Lung microvascular endothelial cell (primary cell): ENCODE results near the gene STX8. TPM values are rescaled to one million over a fixed set of nuclear protein-coding genes. Genes with fewer than 3 reads are reported as not detected.

Source experiments
- DNase-seq, 2 donors: peaks; one replicate each; pipeline versions ENCODE4 v3.0.0 to v3.0.0-alpha.2; 2010; ENCODE audit warnings: low read depth in 2 of 2
- total RNA-seq: library from RNA; depleted of rRNA; stranded (reverse); fragments of >200 nt; gene quantifications from 2 replicates; pipeline ENCODE4 v1.2.1, GENCODE V29; 2014

Gene STX8
- total RNA-seq, 1 donor from 2014 or later = 43.8 TPM

DNA sequence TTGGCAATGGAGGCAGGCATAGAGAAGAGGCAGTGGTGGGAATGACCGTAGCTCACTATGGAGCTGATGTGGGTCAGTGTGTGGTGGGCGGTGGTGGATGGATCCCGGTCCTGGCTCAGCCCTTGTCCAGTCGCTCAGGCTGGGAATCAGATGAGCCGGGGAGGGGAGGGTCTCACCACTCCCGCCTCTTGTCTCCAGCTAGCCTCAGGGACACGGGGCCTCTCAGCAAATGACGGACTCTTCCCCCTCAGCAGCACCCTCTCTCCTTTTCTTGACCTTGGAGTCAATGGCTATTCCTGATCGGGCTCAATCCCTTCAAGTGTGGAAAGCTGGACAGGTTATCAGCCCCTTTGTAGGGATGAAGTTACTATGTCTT, 345.8 kb downstream of the STX8 start:
- no peak for DNase-seq

GRCh38 chr17:9229160-9229825, 346.3 kb downstream of the STX8 start:
- no peak for DNase-seq

DNA sequence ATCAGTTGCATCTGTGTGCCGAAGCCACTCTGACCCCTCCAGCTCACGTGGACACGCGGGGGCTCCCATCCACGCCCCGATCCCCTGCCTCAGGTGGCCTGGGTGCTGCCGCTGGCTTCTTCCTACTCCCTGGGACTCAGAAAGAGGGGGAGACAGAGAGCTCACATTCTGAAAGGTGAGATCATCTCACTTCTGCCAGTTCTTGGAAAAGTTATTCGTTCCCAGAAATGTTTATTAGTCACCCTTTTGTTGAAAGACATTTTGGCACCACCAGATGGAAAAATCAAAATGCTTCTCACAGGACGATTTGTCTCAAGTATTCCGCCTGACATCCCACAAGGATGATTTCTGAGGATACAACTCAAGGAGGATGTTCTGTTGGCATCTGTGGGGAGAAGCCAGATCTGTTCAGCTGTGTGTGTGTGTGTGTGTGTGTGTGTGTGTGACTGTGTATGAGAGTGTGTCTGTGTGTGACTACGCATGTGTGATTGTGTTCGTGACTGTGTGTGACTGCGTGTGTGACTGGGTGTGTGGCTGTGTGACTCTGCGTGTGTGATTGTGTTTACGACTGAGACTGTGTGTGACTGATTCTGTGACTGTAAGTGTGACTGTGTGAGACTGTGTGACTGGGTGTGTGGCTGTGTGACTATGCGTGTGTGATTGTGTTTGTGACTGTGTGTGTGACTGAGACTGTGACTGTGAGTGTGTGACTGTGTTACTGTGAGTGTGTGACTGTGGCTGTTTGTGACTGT, 347.0 kb downstream of the STX8 start:
- DNase-seq = peak; percentile 29 to 38

DNA sequence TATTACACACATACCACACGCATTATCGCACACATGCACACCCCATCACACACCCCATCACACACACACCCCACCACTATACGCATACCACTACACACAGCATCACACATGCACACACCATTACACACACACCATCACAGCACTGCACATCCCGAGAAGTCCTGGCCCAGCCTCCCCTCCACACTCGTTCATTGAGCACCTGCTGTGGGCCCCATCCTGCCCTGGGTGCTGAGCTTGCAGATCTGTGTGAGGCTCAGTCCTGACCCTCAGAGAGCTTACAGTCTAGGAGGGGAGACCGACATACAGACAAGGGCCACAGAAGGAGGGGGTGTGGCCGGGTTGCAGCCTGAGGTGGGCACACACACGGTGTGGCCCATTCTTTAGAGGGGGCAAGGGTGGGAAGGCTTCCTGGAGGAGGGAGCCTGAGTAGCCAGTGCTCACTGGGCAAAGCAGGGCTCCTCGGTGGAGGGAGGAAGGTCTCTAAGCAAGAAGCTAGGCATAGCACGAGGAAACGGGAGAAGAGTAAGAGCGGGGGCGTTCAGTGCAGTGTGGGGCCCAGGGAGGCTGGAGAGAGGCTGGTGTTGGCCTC, 347.7 kb downstream of the STX8 start:
- no peak for DNase-seq

DNA sequence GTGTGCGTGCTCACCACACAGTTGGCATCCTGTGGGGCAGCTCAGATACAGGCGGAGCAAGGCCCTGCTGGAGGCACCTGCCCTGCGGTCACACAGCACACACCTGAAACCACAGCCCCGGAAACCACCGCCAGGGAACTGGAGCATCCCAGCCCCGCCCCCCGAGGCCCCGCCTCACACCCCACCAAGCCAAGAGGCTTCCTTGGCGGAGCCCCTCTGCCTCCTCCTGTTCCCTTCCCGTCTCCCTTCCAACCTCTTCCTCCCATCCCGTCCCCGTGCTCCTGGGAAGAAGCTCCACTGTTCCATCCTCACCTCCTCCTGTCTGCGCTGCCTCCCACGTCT, 348.9 kb downstream of the STX8 start:
- no peak for DNase-seq

DNA sequence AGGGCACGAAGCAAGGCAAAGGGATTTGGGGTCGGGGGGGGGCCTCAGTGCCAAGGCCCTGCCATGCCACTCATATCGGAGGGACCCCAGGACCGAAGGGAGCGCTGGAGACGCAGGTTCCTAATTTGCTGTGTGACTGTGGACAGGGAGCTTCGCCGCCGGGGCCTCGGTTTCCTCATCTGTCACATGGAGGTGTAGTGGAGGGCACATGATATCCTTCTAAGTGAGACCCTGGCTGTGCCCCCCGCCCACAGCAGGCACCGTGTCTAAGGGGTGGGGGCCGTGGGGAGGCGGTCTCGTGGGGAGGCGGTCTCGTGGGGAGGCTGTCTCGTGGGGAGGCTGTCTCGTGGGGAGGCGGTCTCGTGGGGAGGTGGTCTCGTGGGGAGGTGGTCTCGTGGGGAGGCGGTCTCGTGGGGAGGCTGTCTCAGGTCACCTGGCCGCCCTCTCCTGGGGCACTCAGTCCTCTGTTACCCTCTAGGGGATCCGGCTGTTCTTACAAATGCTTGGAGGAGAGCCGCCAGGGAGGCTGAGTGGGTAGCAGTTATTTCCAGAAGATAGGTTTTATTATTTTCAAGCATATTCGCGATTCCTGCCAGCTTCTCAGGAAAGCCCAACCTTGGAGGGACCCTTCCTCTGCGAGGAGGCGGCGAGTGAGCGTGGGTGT, 349.4 kb downstream of the STX8 start:
- DNase-seq = no peak

DNA sequence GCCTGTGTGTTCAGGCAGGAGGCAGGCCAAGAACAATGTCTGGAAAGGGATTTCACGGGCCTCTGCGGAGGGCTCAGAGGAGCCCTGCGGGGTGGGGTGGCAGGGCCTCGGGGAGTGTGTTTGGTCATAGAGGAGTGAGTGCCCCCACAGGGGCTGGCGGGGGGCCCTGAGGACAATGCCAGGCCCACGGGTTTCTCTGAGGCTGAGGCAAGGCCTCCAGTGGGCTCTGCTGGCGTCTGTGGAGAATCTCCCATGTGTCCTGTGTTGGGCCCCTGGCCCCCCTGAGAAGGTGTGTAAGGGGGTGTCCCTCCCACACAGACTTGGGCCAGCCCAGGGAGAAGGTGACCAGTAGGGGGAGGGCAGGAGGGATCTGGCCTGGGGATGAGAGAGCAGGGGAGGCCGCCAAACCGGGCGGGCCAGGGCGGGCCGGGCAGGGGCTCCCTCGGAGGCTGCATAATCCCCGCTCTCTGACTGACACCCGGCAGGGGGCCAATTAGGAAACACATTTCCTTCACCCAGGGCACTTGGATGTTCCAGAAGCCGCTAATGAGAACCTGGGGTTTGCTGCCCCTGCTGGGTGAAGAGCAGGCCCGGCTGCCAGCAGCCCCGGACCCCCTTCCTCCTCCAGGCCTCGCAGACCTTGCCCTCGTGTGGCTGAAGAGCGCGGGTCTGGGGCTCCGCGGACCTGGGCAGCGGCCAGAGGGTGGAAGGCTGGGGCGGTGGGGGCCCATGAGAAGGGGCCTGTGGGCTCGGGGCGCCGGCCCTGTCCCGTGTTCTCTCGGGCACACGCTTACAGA, 350.1 kb downstream of the STX8 start:
- DNase-seq = no peak

DNA sequence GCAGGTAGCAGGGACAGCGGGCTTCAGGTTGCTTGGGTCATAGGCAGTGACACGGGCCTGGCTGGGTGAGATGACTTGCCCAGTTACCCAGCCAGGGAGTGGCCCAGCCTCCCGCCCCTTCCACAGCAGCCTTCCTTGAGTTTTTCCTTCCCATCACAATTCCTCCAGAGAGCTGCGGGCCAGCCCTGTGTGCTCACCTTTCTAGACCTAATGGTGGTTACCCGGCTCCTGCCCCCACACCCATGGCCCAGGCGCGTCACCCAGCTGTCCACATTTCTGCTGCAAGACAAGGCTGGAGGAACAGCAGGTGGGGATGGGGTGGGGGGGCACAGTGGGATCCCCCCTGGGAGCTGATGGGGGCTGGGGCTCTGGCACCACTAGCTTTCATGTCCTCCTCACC, 351.1 kb downstream of the STX8 start:
- no peak for DNase-seq

- no peak for DNase-seq
These were observed 352.1 kb downstream of the STX8 start for GRCh38 chr17:9223531-9223930.

- DNase-seq = no peak
These were observed 353.8 kb downstream of the STX8 start for GRCh38 chr17:9221922-9222180.

DNA sequence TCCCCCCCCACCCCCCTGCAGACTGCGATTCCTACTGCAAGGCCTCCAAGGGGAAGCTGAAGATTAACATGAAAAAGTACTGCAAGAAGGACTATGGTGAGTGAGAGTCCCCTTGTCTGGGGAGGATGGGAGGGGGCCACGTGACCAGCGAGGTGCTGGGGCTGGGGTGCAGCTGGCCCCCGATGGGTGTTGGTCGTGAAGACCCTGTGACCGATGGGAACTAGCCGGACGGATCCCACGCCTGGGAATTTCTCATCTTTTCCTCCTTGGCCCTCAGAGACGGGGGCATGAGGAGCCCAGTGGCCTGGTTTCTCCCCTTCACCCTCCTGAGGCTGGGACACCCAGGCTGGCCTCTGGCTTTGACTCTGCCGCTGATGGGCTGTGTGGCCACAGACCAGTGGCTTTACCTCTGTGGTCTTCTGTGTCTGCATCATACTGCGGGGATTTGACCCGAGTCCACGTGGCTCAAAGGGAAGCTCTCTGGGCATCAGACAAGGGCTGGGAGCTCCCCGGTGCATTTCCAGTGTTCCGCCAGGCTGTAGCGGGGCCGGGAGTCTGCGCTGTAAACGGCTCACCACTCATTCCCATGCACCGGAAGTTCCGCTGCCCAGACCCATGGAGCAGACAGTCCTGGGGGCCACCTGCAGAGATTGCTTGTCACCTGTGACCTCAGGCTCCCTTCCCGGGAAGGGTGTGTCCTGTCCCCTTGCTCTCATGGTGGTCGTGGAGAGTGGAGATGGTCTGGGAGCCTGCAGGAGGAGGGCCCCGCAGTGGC, 354.3 kb downstream of the STX8 start:
- no peak for DNase-seq

DNA sequence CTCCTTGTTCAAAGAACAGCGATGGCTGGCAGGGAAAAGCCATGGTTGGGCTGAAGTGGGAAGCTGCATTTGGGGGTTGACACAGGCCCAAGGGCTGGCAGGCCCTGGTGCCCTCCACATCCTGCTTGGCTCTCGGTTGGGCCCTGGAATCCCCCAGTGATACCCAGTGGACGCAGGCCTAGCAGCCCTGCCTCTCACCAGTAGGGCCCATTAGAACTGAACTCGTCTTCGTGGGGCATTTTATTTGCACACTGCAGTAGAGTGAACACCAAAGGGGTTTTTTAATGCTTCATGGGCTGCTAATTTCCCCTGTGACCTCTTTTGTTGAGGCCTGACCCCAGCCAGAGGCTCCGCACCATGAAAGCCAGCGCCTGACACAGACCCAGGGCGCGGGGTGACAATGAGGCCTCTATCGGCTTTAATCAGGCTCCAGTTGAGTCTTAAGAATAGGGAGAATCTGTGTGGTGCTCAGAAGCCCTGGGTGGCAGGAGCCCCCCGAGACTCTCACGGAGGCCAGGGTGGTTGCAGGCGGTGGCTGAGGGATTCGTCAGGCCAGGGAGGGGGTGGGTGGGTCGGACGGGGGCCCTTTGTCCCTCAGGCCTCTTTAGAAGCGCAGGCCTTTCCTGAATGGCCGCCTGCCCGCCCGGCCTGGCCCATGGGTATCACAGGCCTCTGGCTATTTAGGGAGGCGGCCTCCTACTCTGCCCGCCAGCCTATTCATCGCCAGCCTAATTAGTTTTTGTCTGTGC, 355.0 kb downstream of the STX8 start:
- DNase-seq = no peak

DNA sequence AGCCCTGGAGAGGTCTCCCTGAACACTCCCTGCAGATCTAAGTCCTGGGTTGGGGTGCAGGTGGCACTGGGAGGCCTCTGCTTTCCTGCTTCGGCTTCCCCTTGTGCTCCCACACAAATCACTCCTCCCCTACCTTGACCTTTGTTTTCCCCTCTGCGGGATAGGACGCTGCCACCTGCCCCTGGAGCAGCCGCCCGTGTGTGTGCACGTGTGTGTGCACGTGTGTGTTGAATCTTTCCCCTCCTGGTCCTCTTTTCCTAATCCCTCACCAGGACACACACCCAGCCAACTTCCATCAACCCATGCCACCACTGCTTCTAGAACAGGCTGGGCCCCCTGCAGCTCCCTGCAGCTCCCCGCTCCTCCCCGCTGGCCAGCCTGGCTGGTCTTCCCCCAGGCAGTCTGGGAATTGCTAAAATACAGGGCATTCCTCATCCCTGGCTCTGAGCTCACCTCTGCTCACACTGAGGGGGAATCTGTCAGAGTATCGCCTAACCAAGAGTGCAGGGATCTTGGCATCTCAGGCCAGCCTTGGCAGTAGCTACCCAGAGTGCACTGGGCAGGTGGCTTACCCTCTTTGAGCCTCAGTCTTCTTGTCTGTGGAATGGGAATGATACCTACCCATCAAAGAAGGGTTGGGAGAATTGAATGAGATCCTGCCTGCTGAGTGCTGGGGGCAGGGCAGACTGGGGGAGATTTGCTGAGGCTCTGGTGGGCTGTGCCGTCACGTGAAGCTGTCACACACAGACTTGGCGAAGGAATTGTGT, 355.8 kb downstream of the STX8 start:
- DNase-seq = no peak

- DNase-seq = no peak
These were observed 356.7 kb downstream of the STX8 start for GRCh38 chr17:9218911-9219310.

DNA sequence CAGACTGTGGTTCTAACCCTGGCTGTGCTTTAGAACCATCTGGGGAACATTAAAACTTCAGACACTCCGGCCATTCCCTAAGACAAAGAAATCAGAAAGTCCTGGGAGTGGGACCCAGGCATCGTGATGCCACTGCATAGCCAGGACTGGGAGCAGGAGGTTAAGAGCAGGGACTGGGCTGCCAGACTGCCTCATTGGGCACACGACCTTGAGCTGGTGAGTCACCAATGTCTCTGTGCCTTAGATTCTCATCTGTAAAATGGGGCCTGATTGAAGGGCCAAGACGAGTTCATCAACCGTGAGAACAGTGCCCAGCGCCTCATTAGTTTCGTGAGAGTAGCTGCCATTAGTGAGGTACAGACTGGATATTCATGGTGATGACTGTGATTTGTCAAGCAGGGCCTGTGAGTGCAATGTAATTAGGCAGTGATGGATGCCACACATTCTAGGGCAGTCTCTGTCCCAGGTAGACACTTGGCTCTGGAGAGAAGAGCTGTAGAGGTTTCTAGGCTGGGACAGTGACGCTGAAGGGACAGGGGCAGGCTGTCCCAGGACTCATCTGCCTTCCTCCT, 357.5 kb downstream of the STX8 start:
- DNase-seq = no peak

DNA sequence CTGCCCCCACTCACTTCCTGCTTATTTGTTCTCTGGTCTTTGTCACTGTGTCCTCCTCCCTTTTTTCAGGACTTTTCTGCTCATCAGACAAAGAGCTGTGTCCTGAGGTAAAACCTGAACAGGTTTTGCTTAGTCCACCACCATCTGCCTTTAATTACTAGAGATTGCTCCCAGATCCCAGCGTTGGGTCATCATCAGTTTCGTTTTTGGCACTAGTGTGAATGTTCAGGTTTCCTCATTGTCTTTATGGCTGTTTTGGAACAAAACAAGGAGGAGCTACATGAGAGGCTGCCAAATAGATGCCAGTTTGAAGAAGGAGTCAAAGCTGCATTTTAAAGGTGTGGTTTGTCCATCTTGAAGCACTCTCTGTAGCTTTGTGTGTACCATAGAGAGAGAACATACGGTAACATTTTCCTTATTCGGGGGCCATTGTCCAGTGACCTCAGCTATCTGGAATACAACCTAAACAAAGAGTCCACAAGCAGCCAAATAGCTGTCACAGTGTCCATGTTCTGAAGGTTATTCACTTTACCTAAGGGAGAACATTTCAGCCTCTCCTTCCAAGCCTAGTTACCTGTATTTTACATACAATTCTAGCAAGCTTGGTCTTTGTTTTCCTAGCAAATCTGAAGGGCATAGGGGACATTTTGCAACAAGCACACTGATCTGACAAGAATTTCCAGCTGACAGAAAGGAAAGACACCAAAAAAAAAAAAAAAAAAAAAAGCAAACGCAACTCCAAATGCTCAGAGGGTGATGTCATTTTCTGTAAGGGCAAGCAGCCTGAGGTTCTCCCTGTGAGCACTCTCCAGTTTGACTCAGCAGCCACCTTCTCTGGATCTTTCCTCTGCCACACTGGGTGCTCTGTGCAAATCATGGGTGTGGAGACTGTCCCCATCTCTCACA, 358.2 kb downstream of the STX8 start:
- peak; percentile 29 to 30 for DNase-seq

- no peak for DNase-seq
These were observed 360.2 kb downstream of the STX8 start for GRCh38 chr17:9215465-9215864.

DNA sequence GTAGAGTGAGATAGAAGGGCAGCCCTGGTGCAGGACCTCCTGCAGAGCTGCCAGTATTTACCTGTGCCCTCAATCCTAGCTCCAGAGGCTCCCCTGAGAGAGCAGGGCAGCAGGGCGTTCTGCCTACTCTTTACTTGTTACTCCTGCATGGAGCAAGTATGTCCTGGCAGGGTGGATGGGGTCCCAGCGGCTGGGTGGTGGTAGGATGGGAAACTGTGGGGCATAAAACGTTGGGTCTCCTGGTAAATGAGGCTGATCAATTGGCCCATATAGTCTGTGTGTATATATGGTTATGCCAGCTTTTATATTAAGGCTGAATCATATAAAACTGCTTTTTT, 362.3 kb downstream of the STX8 start:
- DNase-seq = no peak
